Measurements from ENCODE around the gene ZDHHC20.
"Not testable (repeated sequence)": the region's sequence is repeated elsewhere in the genome, so short reads cannot be mapped to it uniquely, and the experiment has no call there.

Gene ZDHHC20

GRCh38 chr13:21435687-21436151, 23.4 kb downstream of the ZDHHC20 start:
- DNase-seq (ENCODE audit: low read depth in 2 of 2) = peak in 1 of 2 donors; percentile 28

- DNase-seq (ENCODE audit: low read depth in 2 of 2) = no peak
Measured at GRCh38 chr13:21435231-21435630, 23.9 kb downstream of the ZDHHC20 start.

- no peak for DNase-seq (ENCODE audit: low read depth in 2 of 2)
Measured at GRCh38 chr13:21434588-21434987, 24.5 kb downstream of the ZDHHC20 start.

- no peak for DNase-seq (ENCODE audit: low read depth in 2 of 2)
Measured at GRCh38 chr13:21429211-21429610, 29.9 kb downstream of the ZDHHC20 start.

GRCh38 chr13:21427741-21428140, 31.4 kb downstream of the ZDHHC20 start:
- DNase-seq (ENCODE audit: low read depth in 2 of 2) = no peak

GRCh38 chr13:21426238-21426637, 32.9 kb downstream of the ZDHHC20 start:
- no peak for DNase-seq (ENCODE audit: low read depth in 2 of 2)

GRCh38 chr13:21420706-21421105, 38.4 kb downstream of the ZDHHC20 start:
- no peak for DNase-seq (ENCODE audit: low read depth in 2 of 2)

GRCh38 chr13:21413013-21413412, 46.1 kb downstream of the ZDHHC20 start:
- DNase-seq (ENCODE audit: low read depth in 2 of 2) = no peak

- DNase-seq (ENCODE audit: low read depth in 2 of 2) = not testable (repeated sequence)
Measured at GRCh38 chr13:21410453-21410852, 48.6 kb downstream of the ZDHHC20 start.

- DNase-seq (ENCODE audit: low read depth in 2 of 2) = no peak
Measured at GRCh38 chr13:21405309-21405708, 53.8 kb downstream of the ZDHHC20 start.

GRCh38 chr13:21402586-21403307, 56.4 kb downstream of the ZDHHC20 start:
- DNase-seq (ENCODE audit: low read depth in 2 of 2) = no peak

- DNase-seq (ENCODE audit: low read depth in 2 of 2) = no peak
Measured at GRCh38 chr13:21399741-21400140, 59.4 kb downstream of the ZDHHC20 start.

- no peak for DNase-seq (ENCODE audit: low read depth in 2 of 2)
Measured at GRCh38 chr13:21395953-21396352, 63.1 kb downstream of the ZDHHC20 start.

- DNase-seq (ENCODE audit: low read depth in 2 of 2) = no peak
Measured at GRCh38 chr13:21389124-21389523, 70.0 kb downstream of the ZDHHC20 start.

GRCh38 chr13:21385710-21386109, 73.4 kb downstream of the ZDHHC20 start:
- DNase-seq (ENCODE audit: low read depth in 2 of 2) = no peak

GRCh38 chr13:21383090-21383489, 76.0 kb downstream of the ZDHHC20 start:
- no peak for DNase-seq (ENCODE audit: low read depth in 2 of 2)

- DNase-seq (ENCODE audit: low read depth in 2 of 2) = not testable (repeated sequence)
Measured at GRCh38 chr13:21376998-21377985, 81.8 kb downstream of the ZDHHC20 start.

- no peak for DNase-seq (ENCODE audit: low read depth in 2 of 2)
Measured at GRCh38 chr13:21372530-21372929, 86.6 kb downstream of the ZDHHC20 start.

GRCh38 chr13:21371011-21371410, 88.1 kb downstream of the ZDHHC20 start:
- DNase-seq (ENCODE audit: low read depth in 2 of 2) = no peak

- no peak for DNase-seq (ENCODE audit: low read depth in 2 of 2)
Measured at GRCh38 chr13:21365574-21365973, 93.5 kb downstream of the ZDHHC20 start.

GRCh38 chr13:21364916-21365315, 94.2 kb downstream of the ZDHHC20 start:
- DNase-seq (ENCODE audit: low read depth in 2 of 2) = no peak

GRCh38 chr13:21364357-21364756, 94.7 kb downstream of the ZDHHC20 start:
- no peak for DNase-seq (ENCODE audit: low read depth in 2 of 2)

- DNase-seq (ENCODE audit: low read depth in 2 of 2) = no peak
Measured at GRCh38 chr13:21362741-21363140, 96.4 kb downstream of the ZDHHC20 start.
